ENCODE data around the gene OVCH1. TPM values are rescaled to one million over a fixed set of nuclear protein-coding genes. Genes with fewer than 3 reads are reported as not detected.
A peak's percentile ranks its signal among the peaks of the same experiment; 100 is the strongest.

The OVCH1 gene
- total and polyA plus RNA-seq, 10 of the 15 experiments (the other 5 are each of a cell fraction or from before 2014, with no cell fraction given), result 0.15 TPM; not detected in 9

DNA sequence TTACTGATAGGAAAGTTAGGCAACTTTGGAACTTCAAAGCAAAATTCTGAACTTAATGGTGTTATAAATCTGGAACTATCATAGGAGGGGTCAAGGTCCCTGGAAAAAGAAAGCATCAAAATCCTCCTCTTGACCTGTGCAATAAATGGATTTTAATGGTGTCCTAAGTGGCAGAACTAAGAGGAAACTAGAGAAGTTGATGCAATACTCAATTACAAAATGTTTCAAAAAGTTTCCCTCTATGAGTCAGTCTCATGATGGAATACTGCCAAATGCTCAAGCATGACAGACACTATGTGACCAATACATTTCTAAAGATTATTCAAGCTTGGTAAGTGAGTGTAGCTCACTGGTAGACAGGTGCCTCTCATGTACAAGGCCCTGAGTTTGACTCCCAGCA, 68.9 kb downstream of the OVCH1 start:
- FAIRE-seq (no peak), DNase-seq (ENCODE audit: low read depth, low spot score) (peak; percentile 34), ATAC-seq (peak; percentile 83)
- H3K36me3 ChIP-seq (ENCODE audit: control insufficient read depth in 2 of 2, insufficient read depth in 2 of 2, low read length in 1 of 2), result no peaks in the 10 kb centered on the region
- intact Hi-C loops (cut with micrococcal nuclease; ENCODE audit: unreplicated experiment) (loop anchor here (2.0 to 5.0 kb wide), 3 partner anchors 48 to 356 kb away; partner anchors contain the start of gene ERGIC2), in situ Hi-C loops (cut with MboI) (no loop called here)
- H3K27ac ChIP-seq (ENCODE audit: control insufficient read depth, insufficient read depth), result no peak overlapping the region
- ChIA-PET POLR2A (no interaction called here), CTCF (interaction anchor here (0.8 to 2.0 kb wide), 6 partner anchors 32 to 121 kb away, joined by 3 to 7 read pairs (median 5); partner anchors contain the start of gene ERGIC2), RAD21 (ENCODE audit: unreplicated experiment) (interaction anchor here (1.3 kb wide), 1 partner anchor 48 kb away, joined by 5 read pairs; the partner anchor contains the start of gene ERGIC2), SMC1A (ENCODE audit: uncharacterized antibody, unreplicated experiment) (interaction anchor here (0.5 to 1.6 kb wide), 7 partner anchors 9 to 356 kb away, joined by 3 to 6 read pairs (median 4); no protein-coding TSS in a partner anchor)
- H3K4me2 ChIP-seq (ENCODE audit: control insufficient read depth, insufficient read depth), result no peak overlapping the region
- no peak overlapping the region for H3K9ac ChIP-seq (ENCODE audit: control insufficient read depth, insufficient read depth, low read length)
- no peaks in the 10 kb centered on the region for H4K20me1 ChIP-seq (ENCODE audit: control insufficient read depth, insufficient read depth)
- no peaks in the 10 kb centered on the region for H3K9me3 ChIP-seq (replicated peaks; ENCODE audit: control insufficient read depth, insufficient read depth, low read length)
- BruUV-seq (replicated peaks), result no TSS peak
- H3K4me3 ChIP-seq, result no peak overlapping the region
- no peaks in the 10 kb centered on the region for H3K79me2 ChIP-seq (ENCODE audit: control insufficient read depth, insufficient read depth, low read length)
- H3K27me3 ChIP-seq (replicated peaks in 1 of 2; ENCODE audit: control insufficient read depth in 2 of 2, insufficient read depth in 2 of 2, low read length in 1 of 2), result no peaks in the 10 kb centered on the region
- H3K4me1 ChIP-seq (ENCODE audit: control insufficient read depth, insufficient read depth, low read length), result peaks cover 3% of the 10 kb centered on the region; the same call in 1 of the 2 replicates
- no peak overlapping the region for H2AFZ ChIP-seq (ENCODE audit: control insufficient read depth, low read depth, low read length)
- TF ChIP-seq ZNF384 (IDR thresholded peaks at IDR 0.05; ENCODE audit: borderline replicate concordance, low read depth, low read length) (no peak), NFYA (IDR thresholded peaks at IDR 0.05; ENCODE audit: borderline replicate concordance, low read depth, low read length) (no peak), TCF7 (IDR thresholded peaks at IDR 0.05; ENCODE audit: borderline replicate concordance) (no peak), CBX3 (IDR thresholded peaks at IDR 0.05; ENCODE audit: borderline replicate concordance, low read depth) (no peak), CBX5 (IDR thresholded peaks at IDR 0.05; ENCODE audit: low read depth) (0 out of 2 replicates have a peak, but pooled peaks have one; percentile 24), TCF3 (IDR thresholded peaks at IDR 0.05; ENCODE audit: borderline replicate concordance, insufficient read depth, low read depth, low read length) (no peak), FOS (IDR thresholded peaks at IDR 0.05; ENCODE audit: borderline replicate concordance, extremely low read depth, insufficient read length) (no peak), DPF2 (IDR thresholded peaks at IDR 0.05) (no peak), EZH2 (IDR thresholded peaks at IDR 0.05; ENCODE audit: borderline replicate concordance, control insufficient read depth, low read depth, low read length) (no peak), TBL1XR1 (IDR thresholded peaks at IDR 0.05; ENCODE audit: low read depth, low read length) (no peak), MTA3 (IDR thresholded peaks at IDR 0.05; ENCODE audit: borderline replicate concordance, low read length) (no peak), HCFC1 (IDR thresholded peaks at IDR 0.05; ENCODE audit: low read length) (no peak), IKZF1 (conservative IDR thresholded peaks at IDR 0.05) (no peak), CHD2 (IDR thresholded peaks at IDR 0.05; ENCODE audit: borderline replicate concordance, low read depth, low read length) (no peak), TCF12 (IDR thresholded peaks at IDR 0.05; ENCODE audit: low read depth, low read length) (no peak), CREB1 (IDR thresholded peaks at IDR 0.05; ENCODE audit: low read depth) (0 out of 2 replicates have a peak, but pooled peaks have one; percentile 19)
- TF ChIP-seq, protein P1, sequence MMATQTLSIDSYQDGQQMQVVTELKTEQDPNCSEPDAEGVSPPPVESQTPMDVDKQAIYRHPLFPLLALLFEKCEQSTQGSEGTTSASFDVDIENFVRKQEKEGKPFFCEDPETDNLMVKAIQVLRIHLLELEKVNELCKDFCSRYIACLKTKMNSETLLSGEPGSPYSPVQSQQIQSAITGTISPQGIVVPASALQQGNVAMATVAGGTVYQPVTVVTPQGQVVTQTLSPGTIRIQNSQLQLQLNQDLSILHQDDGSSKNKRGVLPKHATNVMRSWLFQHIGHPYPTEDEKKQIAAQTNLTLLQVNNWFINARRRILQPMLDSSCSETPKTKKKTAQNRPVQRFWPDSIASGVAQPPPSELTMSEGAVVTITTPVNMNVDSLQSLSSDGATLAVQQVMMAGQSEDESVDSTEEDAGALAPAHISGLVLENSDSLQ (IDR thresholded peaks at IDR 0.05), result peak; percentile 37; the same call in 1 of the 2 replicates
- TF ChIP-seq, protein P2, sequence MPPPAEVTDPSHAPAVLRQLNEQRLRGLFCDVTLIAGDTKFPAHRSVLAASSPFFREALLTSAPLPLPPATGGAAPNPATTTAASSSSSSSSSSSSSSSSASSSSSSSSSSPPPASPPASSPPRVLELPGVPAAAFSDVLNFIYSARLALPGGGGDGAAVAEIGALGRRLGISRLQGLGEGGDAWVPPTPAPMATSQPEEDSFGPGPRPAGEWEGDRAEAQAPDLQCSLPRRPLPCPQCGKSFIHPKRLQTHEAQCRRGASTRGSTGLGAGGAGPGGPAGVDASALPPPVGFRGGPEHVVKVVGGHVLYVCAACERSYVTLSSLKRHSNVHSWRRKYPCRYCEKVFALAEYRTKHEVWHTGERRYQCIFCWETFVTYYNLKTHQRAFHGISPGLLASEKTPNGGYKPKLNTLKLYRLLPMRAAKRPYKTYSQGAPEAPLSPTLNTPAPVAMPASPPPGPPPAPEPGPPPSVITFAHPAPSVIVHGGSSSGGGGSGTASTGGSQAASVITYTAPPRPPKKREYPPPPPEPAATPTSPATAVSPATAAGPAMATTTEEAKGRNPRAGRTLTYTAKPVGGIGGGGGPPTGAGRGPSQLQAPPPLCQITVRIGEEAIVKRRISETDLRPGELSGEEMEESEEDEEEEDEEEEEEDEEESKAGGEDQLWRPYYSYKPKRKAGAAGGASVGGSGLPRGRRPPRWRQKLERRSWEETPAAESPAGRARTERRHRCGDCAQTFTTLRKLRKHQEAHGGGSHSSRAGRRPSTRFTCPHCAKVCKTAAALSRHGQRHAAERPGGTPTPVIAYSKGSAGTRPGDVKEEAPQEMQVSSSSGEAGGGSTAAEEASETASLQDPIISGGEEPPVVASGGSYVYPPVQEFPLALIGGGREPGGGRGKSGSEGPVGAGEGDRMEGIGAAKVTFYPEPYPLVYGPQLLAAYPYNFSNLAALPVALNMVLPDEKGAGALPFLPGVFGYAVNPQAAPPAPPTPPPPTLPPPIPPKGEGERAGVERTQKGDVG (CRISPR knock-in tag; IDR thresholded peaks at IDR 0.05), result no peak
- TF ChIP-seq, protein P3, sequence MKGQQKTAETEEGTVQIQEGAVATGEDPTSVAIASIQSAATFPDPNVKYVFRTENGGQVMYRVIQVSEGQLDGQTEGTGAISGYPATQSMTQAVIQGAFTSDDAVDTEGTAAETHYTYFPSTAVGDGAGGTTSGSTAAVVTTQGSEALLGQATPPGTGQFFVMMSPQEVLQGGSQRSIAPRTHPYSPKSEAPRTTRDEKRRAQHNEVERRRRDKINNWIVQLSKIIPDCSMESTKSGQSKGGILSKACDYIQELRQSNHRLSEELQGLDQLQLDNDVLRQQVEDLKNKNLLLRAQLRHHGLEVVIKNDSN (IDR thresholded peaks at IDR 0.05; ENCODE audit: borderline replicate concordance, extremely low read length, insufficient read depth, low read depth, low read length), result no peak
- TF ChIP-seq, protein P4, sequence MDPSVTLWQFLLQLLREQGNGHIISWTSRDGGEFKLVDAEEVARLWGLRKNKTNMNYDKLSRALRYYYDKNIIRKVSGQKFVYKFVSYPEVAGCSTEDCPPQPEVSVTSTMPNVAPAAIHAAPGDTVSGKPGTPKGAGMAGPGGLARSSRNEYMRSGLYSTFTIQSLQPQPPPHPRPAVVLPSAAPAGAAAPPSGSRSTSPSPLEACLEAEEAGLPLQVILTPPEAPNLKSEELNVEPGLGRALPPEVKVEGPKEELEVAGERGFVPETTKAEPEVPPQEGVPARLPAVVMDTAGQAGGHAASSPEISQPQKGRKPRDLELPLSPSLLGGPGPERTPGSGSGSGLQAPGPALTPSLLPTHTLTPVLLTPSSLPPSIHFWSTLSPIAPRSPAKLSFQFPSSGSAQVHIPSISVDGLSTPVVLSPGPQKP (IDR thresholded peaks at IDR 0.05; ENCODE audit: low read depth, low read length), result no peak

Measured in GM12878 (cell line).